ENCODE results near the gene NCKAP5L. TPM values are rescaled to one million over a fixed set of nuclear protein-coding genes. Genes with fewer than 3 reads are reported as not detected.

Gene NCKAP5L
- total and polyA plus RNA-seq, 2 donors (not counting 3 experiments of a cell fraction or from before 2014, with no cell fraction given): 17.4 to 46.1 TPM

DNA sequence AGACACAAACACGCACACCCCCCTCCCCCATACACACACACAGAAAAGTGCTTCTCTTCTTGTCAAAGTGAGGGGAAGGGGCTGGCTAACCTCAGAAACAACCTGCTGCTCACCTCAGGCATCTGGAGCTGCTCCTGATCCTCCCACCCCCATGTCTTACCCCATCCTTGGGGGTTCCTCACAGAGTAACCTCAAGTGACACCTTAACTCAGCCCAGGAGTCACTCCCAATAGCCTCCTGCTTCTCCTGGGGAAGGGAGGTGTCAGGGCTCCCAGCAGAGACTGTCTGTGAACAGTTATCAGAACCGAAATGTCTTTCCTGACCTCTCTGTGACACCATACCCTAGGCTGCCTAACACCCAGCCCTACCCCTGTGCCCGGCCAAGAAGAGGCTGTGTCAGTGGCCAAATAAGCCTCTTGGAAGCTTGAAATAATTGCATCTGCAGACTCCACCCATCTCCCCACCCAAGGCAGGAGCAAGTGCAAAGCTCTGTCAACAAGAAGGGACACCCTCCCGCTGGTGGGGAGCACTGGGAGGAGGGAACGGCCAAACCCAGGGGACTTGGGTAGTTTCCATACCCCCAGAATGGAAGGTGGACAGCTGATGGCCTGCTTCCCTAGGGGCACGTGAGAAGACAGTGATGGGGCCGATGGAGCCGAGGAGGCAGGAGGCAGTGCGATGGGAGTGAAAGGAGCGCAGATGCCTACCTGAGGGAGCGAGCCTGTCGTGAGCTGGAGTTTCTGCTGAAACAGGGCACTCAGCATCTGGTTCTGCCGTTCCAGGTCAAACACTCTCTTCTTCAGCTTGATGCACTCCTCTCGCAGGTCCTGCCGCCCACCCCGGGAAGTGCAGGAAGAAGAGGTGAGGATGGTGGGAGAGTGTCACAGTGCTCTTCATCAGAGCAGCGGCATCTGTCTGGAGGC lies 26.8 kb downstream of the NCKAP5L start:
- Histone ChIP-seq H3K9me1 (replicated peaks; ENCODE audit: control insufficient read depth, extremely low read depth, insufficient read depth, low read length) (no peaks in the 10 kb centered on the region), H3K9me3 (replicated peaks; ENCODE audit: control insufficient read depth, insufficient read depth, low read length) (no peaks in the 10 kb centered on the region), H3K9ac (replicated peaks; ENCODE audit: extremely low read depth, insufficient read depth, low read length) (no peak overlapping the region), H3K4me3 (replicated peaks in 1 of 3; ENCODE audit: insufficient read depth in 1 of 3, low read depth in 1 of 3, low read length in 3 of 3) (no peak overlapping the region), H3K36me3 (ENCODE audit: control insufficient read depth in 2 of 2, extremely low read depth in 1 of 2, insufficient read depth in 2 of 2, low read length in 2 of 2) (peaks cover 16 to 73% of the 10 kb centered on the region in 2 experiments), H3K27ac (ENCODE audit: insufficient read depth, low read depth, low read length) (no peak overlapping the region), H4K20me1 (replicated peaks; ENCODE audit: control insufficient read depth, extremely low read depth, insufficient read depth, low read length) (no peaks in the 10 kb centered on the region), H3K4me2 (ENCODE audit: insufficient read depth, low read length) (no peak overlapping the region), H3K79me2 (ENCODE audit: control insufficient read depth, insufficient read depth, low read length) (no peaks in the 10 kb centered on the region), H3K27me3 (ENCODE audit: control insufficient read depth in 2 of 2, insufficient read depth in 2 of 2, low read length in 2 of 2) (no peaks in the 10 kb centered on the region), H3K4me1 (ENCODE audit: control insufficient read depth, extremely low read depth, insufficient read depth, low read length) (no peaks in the 10 kb centered on the region), H2AFZ (ENCODE audit: low read depth, low read length) (no peak overlapping the region)
- BruUV-seq (replicated peaks): no TSS peak
- intact Hi-C loops (cut with micrococcal nuclease): no loop called here
- CTCF ChIA-PET: interaction anchor here (1.2 to 5.7 kb wide), 3 partner anchors 19 to 38 kb away, joined by 3 to 25 read pairs (median 3); no protein-coding TSS in a partner anchor
- POLR2A ChIA-PET: no interaction called here
- FAIRE-seq (no peak), DNase-seq (ENCODE audit: low read depth, low spot score) (no peak)
- dilution Hi-C loops (cut with MboI; ENCODE audit: extremely low pct_ligation_motif_present, low sequenced_read_pairs): no loop called here
- TF ChIP-seq CTCF (IDR thresholded peaks at IDR 0.05; ENCODE audit: extremely low read depth in 1 of 2, insufficient read depth in 1 of 2, low read depth in 1 of 2, low read length in 2 of 2) (no peak), EZH2 (IDR thresholded peaks at IDR 0.05; ENCODE audit: borderline replicate concordance, low read depth, low read length, severe bottlenecking) (no peak), POLR2A (IDR thresholded peaks at IDR 0.05; ENCODE audit: low read depth, low read length) (no peak), MYC (IDR thresholded peaks at IDR 0.05; ENCODE audit: low read depth, low read length) (no peak), FOS (IDR thresholded peaks at IDR 0.05; ENCODE audit: borderline replicate concordance, insufficient read depth, low read length) (no peak), POLR2AphosphoS5 (IDR thresholded peaks at IDR 0.05; ENCODE audit: insufficient read depth, low read depth, low read length) (no peak), GATA2 (IDR thresholded peaks at IDR 0.05; ENCODE audit: insufficient read depth, insufficient read length, low read depth, low read length) (no peak), MAX (IDR thresholded peaks at IDR 0.05; ENCODE audit: insufficient read depth, insufficient read length) (no peak), JUN (IDR thresholded peaks at IDR 0.05; ENCODE audit: borderline replicate concordance, insufficient read depth, insufficient read length, low read depth) (no peak)
